ENCODE data around the gene BCL10. TPM values are rescaled to one million over a fixed set of nuclear protein-coding genes. Genes with fewer than 3 reads are reported as not detected.

Gene BCL10
- total and polyA plus RNA-seq, 2 of the 8 experiments (the other 6 are each of a cell fraction or from before 2014, with no cell fraction given): 7.4 to 29.6 TPM

DNA sequence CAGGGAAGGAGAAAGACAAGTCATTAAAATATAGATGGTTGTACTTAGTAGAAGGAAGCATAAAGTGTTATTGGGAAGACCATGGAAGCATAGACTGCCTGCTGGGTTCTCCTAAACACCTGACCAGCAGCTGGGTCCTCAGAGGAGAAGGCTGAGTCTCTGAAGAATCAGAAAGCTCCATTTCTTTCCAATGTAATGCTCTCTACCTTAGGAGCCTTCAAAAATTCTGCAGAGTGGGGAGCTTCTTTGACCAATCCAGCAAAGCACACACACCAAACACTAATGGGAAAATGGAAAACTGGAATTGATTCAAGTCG lies 21.1 kb upstream of the BCL10 start (continued):
- TF ChIP-seq, protein P1, sequence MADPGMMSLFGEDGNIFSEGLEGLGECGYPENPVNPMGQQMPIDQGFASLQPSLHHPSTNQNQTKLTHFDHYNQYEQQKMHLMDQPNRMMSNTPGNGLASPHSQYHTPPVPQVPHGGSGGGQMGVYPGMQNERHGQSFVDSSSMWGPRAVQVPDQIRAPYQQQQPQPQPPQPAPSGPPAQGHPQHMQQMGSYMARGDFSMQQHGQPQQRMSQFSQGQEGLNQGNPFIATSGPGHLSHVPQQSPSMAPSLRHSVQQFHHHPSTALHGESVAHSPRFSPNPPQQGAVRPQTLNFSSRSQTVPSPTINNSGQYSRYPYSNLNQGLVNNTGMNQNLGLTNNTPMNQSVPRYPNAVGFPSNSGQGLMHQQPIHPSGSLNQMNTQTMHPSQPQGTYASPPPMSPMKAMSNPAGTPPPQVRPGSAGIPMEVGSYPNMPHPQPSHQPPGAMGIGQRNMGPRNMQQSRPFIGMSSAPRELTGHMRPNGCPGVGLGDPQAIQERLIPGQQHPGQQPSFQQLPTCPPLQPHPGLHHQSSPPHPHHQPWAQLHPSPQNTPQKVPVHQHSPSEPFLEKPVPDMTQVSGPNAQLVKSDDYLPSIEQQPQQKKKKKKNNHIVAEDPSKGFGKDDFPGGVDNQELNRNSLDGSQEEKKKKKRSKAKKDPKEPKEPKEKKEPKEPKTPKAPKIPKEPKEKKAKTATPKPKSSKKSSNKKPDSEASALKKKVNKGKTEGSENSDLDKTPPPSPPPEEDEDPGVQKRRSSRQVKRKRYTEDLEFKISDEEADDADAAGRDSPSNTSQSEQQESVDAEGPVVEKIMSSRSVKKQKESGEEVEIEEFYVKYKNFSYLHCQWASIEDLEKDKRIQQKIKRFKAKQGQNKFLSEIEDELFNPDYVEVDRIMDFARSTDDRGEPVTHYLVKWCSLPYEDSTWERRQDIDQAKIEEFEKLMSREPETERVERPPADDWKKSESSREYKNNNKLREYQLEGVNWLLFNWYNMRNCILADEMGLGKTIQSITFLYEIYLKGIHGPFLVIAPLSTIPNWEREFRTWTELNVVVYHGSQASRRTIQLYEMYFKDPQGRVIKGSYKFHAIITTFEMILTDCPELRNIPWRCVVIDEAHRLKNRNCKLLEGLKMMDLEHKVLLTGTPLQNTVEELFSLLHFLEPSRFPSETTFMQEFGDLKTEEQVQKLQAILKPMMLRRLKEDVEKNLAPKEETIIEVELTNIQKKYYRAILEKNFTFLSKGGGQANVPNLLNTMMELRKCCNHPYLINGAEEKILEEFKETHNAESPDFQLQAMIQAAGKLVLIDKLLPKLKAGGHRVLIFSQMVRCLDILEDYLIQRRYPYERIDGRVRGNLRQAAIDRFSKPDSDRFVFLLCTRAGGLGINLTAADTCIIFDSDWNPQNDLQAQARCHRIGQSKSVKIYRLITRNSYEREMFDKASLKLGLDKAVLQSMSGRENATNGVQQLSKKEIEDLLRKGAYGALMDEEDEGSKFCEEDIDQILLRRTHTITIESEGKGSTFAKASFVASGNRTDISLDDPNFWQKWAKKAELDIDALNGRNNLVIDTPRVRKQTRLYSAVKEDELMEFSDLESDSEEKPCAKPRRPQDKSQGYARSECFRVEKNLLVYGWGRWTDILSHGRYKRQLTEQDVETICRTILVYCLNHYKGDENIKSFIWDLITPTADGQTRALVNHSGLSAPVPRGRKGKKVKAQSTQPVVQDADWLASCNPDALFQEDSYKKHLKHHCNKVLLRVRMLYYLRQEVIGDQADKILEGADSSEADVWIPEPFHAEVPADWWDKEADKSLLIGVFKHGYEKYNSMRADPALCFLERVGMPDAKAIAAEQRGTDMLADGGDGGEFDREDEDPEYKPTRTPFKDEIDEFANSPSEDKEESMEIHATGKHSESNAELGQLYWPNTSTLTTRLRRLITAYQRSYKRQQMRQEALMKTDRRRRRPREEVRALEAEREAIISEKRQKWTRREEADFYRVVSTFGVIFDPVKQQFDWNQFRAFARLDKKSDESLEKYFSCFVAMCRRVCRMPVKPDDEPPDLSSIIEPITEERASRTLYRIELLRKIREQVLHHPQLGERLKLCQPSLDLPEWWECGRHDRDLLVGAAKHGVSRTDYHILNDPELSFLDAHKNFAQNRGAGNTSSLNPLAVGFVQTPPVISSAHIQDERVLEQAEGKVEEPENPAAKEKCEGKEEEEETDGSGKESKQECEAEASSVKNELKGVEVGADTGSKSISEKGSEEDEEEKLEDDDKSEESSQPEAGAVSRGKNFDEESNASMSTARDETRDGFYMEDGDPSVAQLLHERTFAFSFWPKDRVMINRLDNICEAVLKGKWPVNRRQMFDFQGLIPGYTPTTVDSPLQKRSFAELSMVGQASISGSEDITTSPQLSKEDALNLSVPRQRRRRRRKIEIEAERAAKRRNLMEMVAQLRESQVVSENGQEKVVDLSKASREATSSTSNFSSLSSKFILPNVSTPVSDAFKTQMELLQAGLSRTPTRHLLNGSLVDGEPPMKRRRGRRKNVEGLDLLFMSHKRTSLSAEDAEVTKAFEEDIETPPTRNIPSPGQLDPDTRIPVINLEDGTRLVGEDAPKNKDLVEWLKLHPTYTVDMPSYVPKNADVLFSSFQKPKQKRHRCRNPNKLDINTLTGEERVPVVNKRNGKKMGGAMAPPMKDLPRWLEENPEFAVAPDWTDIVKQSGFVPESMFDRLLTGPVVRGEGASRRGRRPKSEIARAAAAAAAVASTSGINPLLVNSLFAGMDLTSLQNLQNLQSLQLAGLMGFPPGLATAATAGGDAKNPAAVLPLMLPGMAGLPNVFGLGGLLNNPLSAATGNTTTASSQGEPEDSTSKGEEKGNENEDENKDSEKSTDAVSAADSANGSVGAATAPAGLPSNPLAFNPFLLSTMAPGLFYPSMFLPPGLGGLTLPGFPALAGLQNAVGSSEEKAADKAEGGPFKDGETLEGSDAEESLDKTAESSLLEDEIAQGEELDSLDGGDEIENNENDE (IDR thresholded peaks at IDR 0.05; ENCODE audit: insufficient replicate concordance, low read length): no peak
- no peak for TF ChIP-seq SP1 (IDR thresholded peaks at IDR 0.05; ENCODE audit: low read depth, low read length)
- no peak for TF ChIP-seq SIN3A (conservative IDR thresholded peaks at IDR 0.05 in 1 of 2, IDR thresholded peaks at IDR 0.05 in 1 of 2; ENCODE audit: low read depth in 1 of 2, low read length in 2 of 2)
- TF ChIP-seq JUND (IDR thresholded peaks at IDR 0.05; ENCODE audit: low read length): no peak
- no peak for TF ChIP-seq TAF1 (IDR thresholded peaks at IDR 0.05; ENCODE audit: low read depth, low read length)
- TF ChIP-seq JUN (IDR thresholded peaks at IDR 0.05; ENCODE audit: low read depth, low read length): no peak
- TF ChIP-seq CTBP2 (IDR thresholded peaks at IDR 0.05; ENCODE audit: borderline replicate concordance, insufficient read depth, insufficient read length, low read length): no peak
- TF ChIP-seq SUZ12 (IDR thresholded peaks at IDR 0.05; ENCODE audit: low read length): no peak
- no peak for TF ChIP-seq RAD21 (IDR thresholded peaks at IDR 0.05 in 1 of 2, conservative IDR thresholded peaks at IDR 0.05 in 1 of 2; ENCODE audit: low read depth in 2 of 2, low read length in 2 of 2)
- TF ChIP-seq, protein P2, sequence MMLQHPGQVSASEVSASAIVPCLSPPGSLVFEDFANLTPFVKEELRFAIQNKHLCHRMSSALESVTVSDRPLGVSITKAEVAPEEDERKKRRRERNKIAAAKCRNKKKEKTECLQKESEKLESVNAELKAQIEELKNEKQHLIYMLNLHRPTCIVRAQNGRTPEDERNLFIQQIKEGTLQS (IDR thresholded peaks at IDR 0.05; ENCODE audit: insufficient read depth, low read depth, low read length): no peak

Measured in H1 (cell line).